B cell (primary cell): Measurements from ENCODE around the gene CRTAP. TPM values are rescaled to one million over a fixed set of nuclear protein-coding genes. Genes with fewer than 3 reads are reported as not detected.

ENCODE experiments used
- ATAC-seq: fragments of 200-7000 bp; cut with Tn5 transposase; one replicate; pipeline ENCODE4 v1.10.0; 2021; ENCODE audit warnings: low read depth, mild to moderate bottlenecking, moderate number of reproducible peaks, moderate library complexity
- CTCF ChIA-PET: fragments of 350-600 bp; sonication (Branson Sonifier 250); formaldehyde crosslinking; loops from one replicate; lab custom pipeline; 2021; ENCODE audit warnings: antibody characterized with exemption, inconsistent platforms; lab: Charles Lee
- POLR2A ChIA-PET: fragments of 350-600 bp; sonication (Branson Sonifier 250); formaldehyde crosslinking; loops from one replicate; lab custom pipeline; 2021; ENCODE audit warnings: antibody characterized with exemption; lab: Charles Lee
- DNase-seq: peaks from one replicate; pipeline ENCODE4 v3.0.0; 2013
- H2AFZ ChIP-seq: 2 replicates; pipeline ENCODE4 v1.6.1; 2012; ENCODE audit warnings: mild to moderate bottlenecking, low read depth, low read length; ENCODE audit not compliant: insufficient read depth, poor library complexity, severe bottlenecking
- H3K27ac ChIP-seq, 2 donors: 1 replicate in 1 of 2; 2 replicates in 1 of 2; pipeline ENCODE4 v1.5.1; 2012 to 2013; ENCODE audit warnings: low read length in 2 of 2, mild to moderate bottlenecking in 2 of 2, moderate library complexity in 1 of 2
- H3K27me3 ChIP-seq, 4 experiments: fragments of 200-600 bp in 1 of 4; sonication (generic) in 1 of 4; replicated peaks in 1 of 4; 1 replicate in 2 of 4; 2 replicates in 2 of 4; pipeline versions ENCODE4 v1.6.1 to v1.7.0; 2013 to 2016; ENCODE audit warnings: low read length in 3 of 4, mild to moderate bottlenecking in 2 of 4, mixed read lengths in 1 of 4, moderate library complexity in 1 of 4; ENCODE audit not compliant: insufficient read depth in 4 of 4, control insufficient read depth in 3 of 4; ENCODE audit errors: control extremely low read depth in 1 of 4
- H3K36me3 ChIP-seq, 2 experiments: replicated peaks in 1 of 2; 1 replicate in 1 of 2; 2 replicates in 1 of 2; pipeline versions ENCODE4 v1.6.1 to v1.7.1; 2013; ENCODE audit warnings: low read length in 1 of 2; ENCODE audit not compliant: insufficient read depth in 2 of 2, control insufficient read depth in 1 of 2; ENCODE audit errors: control extremely low read depth in 1 of 2, extremely low read depth in 1 of 2
- H3K4me1 ChIP-seq, 2 donors: fragments of 200-600 bp in 1 of 2; sonication (generic) in 1 of 2; 1 replicate in 1 of 2; 2 replicates in 1 of 2; pipeline versions ENCODE4 v1.5.1 to v1.6.1; 2013 to 2017; ENCODE audit warnings: low read length in 2 of 2; ENCODE audit not compliant: control insufficient read depth in 2 of 2, insufficient read depth in 2 of 2
- H3K4me2 ChIP-seq: replicated peaks from 2 replicates; pipeline ENCODE3; 2012; ENCODE audit warnings: mild to moderate bottlenecking, low read depth, low read length; ENCODE audit not compliant: poor library complexity, severe bottlenecking
- H3K4me3 ChIP-seq, 5 experiments: fragments of 200-600 bp in 1 of 5; sonication (generic) in 1 of 5; 1 replicate in 3 of 5; 2 replicates in 2 of 5; pipeline versions ENCODE4 v1.5.1 to v1.7.0; 2011 to 2016; ENCODE audit warnings: low read length in 4 of 5, mild to moderate bottlenecking in 4 of 5, low read depth in 2 of 5, control low read depth in 1 of 5, moderate library complexity in 1 of 5; ENCODE audit not compliant: insufficient read depth in 1 of 5; ENCODE audit errors: control extremely low read depth in 1 of 5, extremely low read depth in 1 of 5
- H3K79me2 ChIP-seq: fragments of 200-600 bp; sonication (generic); one replicate; pipeline ENCODE4 v1.6.0; 2016; ENCODE audit warnings: low read length; ENCODE audit not compliant: control insufficient read depth, insufficient read depth
- H3K9ac ChIP-seq: fragments of 200-600 bp; sonication (generic); 2 replicates; pipeline ENCODE4 v1.6.1; 2017; ENCODE audit warnings: mild to moderate bottlenecking, low read length, moderate library complexity
- H3K9me3 ChIP-seq, 3 donors: one replicate each; pipeline versions ENCODE4 v1.6.1 to v1.7.1; 2013; ENCODE audit warnings: low read length in 2 of 3; ENCODE audit not compliant: control insufficient read depth in 2 of 3, insufficient read depth in 1 of 3; ENCODE audit errors: control extremely low read depth in 1 of 3
- H4K20me1 ChIP-seq: 2 replicates; pipeline ENCODE4 v1.6.0; 2012; ENCODE audit warnings: mild to moderate bottlenecking, low read length; ENCODE audit not compliant: insufficient read depth, control insufficient read depth, poor library complexity, severe bottlenecking
- H3K27ac Mint-ChIP-seq: one replicate; pipeline ENCODE4 v1.8.0; 2021; ENCODE audit warnings: mixed read lengths
- H3K27me3 Mint-ChIP-seq: one replicate; pipeline ENCODE4 v1.8.0; 2021; ENCODE audit warnings: mixed read lengths
- H3K4me1 Mint-ChIP-seq: one replicate; pipeline ENCODE4 v1.8.0; 2021; ENCODE audit warnings: mixed read lengths
- H3K4me3 Mint-ChIP-seq: one replicate; pipeline ENCODE4 v1.8.0; 2021; ENCODE audit warnings: mixed read lengths
- H3K9me3 Mint-ChIP-seq: one replicate; pipeline ENCODE4 v1.8.0; 2022; ENCODE audit warnings: mixed read lengths; ENCODE audit not compliant: insufficient read depth
- CTCF ChIP-seq: fragments of 200-600 bp; IDR thresholded peaks from one replicate; pipeline ENCODE4 v1.8.0; 2022; ENCODE audit warnings: antibody characterized with exemption, mild to moderate bottlenecking
- EZH2 ChIP-seq: IDR thresholded peaks from 2 replicates; pipeline ENCODE4 v1.6.1; 2012; ENCODE audit warnings: borderline replicate concordance, low read depth, mild to moderate bottlenecking, moderate library complexity, low read length; ENCODE audit not compliant: insufficient read depth, poor library complexity, severe bottlenecking
- WGBS: methylation state at CpG from one replicate; pipeline ENCODE4 v1.1.5; 2013; ENCODE audit warnings: missing lambda C conversion rate; ENCODE audit not compliant: insufficient coverage; 5-methylcytosine and 5-hydroxymethylcytosine counted together
- intact Hi-C: fragments of 100-400 bp; cut with micrococcal nuclease; formaldehyde crosslinking; loops from one replicate; pipeline ENCODE4 v1.10.0; 2022
- polyA plus RNA-seq: library from polyadenylated mRNA; depleted of rRNA; stranded (reverse); fragments of >200 nt; gene quantifications from 2 replicates; pipeline ENCODE4 v1.2.3, GENCODE V29; 2012
- total RNA-seq, 2 donors: library from RNA; stranded (reverse); fragments of 120-200 nt in 1 of 2; gene quantifications; 1 replicate in 1 of 2; 2 replicates in 1 of 2; pipeline versions ENCODE4 v1.2.3 to v1.2.4, GENCODE V29; 2013 to 2022

Gene CRTAP
- total and polyA plus RNA-seq, 2 donors (not counting 1 experiment from before 2014, with no cell fraction given): 20.3 to 55.0 TPM

GRCh38 chr3:33111581-33111980, 2.2 kb upstream of the CRTAP start:
- H3K4me1 ChIP-seq: peaks cover 47 to 54% of the 10 kb centered on the region in 2 donors
- Mint-ChIP-seq H3K27ac (peak overlapping the region; percentile 57), H3K9me3 (no peaks in the 10 kb centered on the region), H3K27me3 (no peaks in the 10 kb centered on the region), H3K4me1 (peaks cover 50% of the 10 kb centered on the region), H3K4me3 (peak overlapping the region; percentile 35)
- ChIA-PET CTCF (interaction anchor here (1.3 to 1.9 kb wide), 4 partner anchors 13 to 65 kb away, joined by 3 to 10 read pairs (median 5); no protein-coding TSS in a partner anchor), POLR2A (interaction anchor here (1.1 to 1.3 kb wide), 3 partner anchors 13 to 687 kb away, joined by 3 read pairs; partner anchors contain the start of gene PDCD6IP)
- no peak overlapping the region for H2AFZ ChIP-seq
- no CpG with 5 or more reads among the region's 8 CpGs for WGBS
- H3K79me2 ChIP-seq: peaks cover 7% of the 10 kb centered on the region
- peak overlapping the region; percentile 36 for H3K9ac ChIP-seq
- DNase-seq: no peak
- H3K27ac ChIP-seq: no peak overlapping the region
- H4K20me1 ChIP-seq: peaks cover 4% of the 10 kb centered on the region
- no peaks in the 10 kb centered on the region for H3K27me3 ChIP-seq
- ATAC-seq: no peak
- no peak overlapping the region for H3K4me3 ChIP-seq
- no peak for TF ChIP-seq EZH2
- TF ChIP-seq CTCF: no peak
- intact Hi-C loops: loop anchor here (5.0 kb wide), 3 partner anchors 606 to 1884 kb away; partner anchors contain the start of genes CLASP2 and PDCD6IP
- peak overlapping the region; percentile 63 for H3K4me2 ChIP-seq
- H3K9me3 ChIP-seq: peaks cover 0 to 7% (median 5%) of the 10 kb centered on the region in 3 donors
- no peaks in the 10 kb centered on the region for H3K36me3 ChIP-seq

- WGBS: 52% methylated on average over 6 of the region's 14 CpGs
- Histone ChIP-seq H3K4me3 (peak overlapping the region in 4 of 5 experiments; percentile 59 to 82 (median 75)), H3K4me2 (peak overlapping the region; percentile 81), H3K9ac (peak overlapping the region; percentile 77), H3K79me2 (peaks cover 6% of the 10 kb centered on the region), H3K4me1 (peaks cover 43 to 44% of the 10 kb centered on the region in 2 donors), H3K27me3 (no peaks in the 10 kb centered on the region), H3K36me3 (no peaks in the 10 kb centered on the region), H3K27ac (peak overlapping the region in 1 of 2 donors; percentile 76), H3K9me3 (no peaks in the 10 kb centered on the region), H4K20me1 (peaks cover 4% of the 10 kb centered on the region), H2AFZ (peak overlapping the region; percentile 91)
- Mint-ChIP-seq H3K9me3 (no peaks in the 10 kb centered on the region), H3K4me3 (peak overlapping the region; percentile 94), H3K27ac (peak overlapping the region; percentile 94), H3K4me1 (peaks cover 46% of the 10 kb centered on the region), H3K27me3 (no peaks in the 10 kb centered on the region)
- no peak for DNase-seq
- ChIA-PET POLR2A (interaction anchor here (1.9 kb wide), 1 partner anchor 19 kb away, joined by 8 read pairs; the partner anchor contains the start of genes GLB1 and TMPPE), CTCF (interaction anchor here (0.6 to 2.9 kb wide), 5 partner anchors 10 to 599 kb away, joined by 3 to 14 read pairs (median 4); no protein-coding TSS in a partner anchor)
- TF ChIP-seq EZH2 (no peak), CTCF (no peak)
- intact Hi-C loops: loop anchor here (1.0 to 5.0 kb wide), 6 partner anchors 17 to 1887 kb away; partner anchors contain the start of genes CLASP2, GLB1, PDCD6IP and TMPPE
- no peak for ATAC-seq
These were observed 809 bp downstream of the CRTAP start for GRCh38 chr3:33114622-33115023.
